GM19025 (cell line): Measurements from ENCODE around the gene AGK.
A peak's percentile ranks its signal among the peaks of the same experiment; 100 is the strongest.

Experiments used
- ATAC-seq: cut with Tn5 transposase; IDR thresholded peaks from one replicate; pipeline ENCODE4 v1.9.1; 2021; ENCODE audit warnings: mild to moderate bottlenecking, low read depth, moderate library complexity; ENCODE audit not compliant: unreplicated experiment

AGK gene

DNA sequence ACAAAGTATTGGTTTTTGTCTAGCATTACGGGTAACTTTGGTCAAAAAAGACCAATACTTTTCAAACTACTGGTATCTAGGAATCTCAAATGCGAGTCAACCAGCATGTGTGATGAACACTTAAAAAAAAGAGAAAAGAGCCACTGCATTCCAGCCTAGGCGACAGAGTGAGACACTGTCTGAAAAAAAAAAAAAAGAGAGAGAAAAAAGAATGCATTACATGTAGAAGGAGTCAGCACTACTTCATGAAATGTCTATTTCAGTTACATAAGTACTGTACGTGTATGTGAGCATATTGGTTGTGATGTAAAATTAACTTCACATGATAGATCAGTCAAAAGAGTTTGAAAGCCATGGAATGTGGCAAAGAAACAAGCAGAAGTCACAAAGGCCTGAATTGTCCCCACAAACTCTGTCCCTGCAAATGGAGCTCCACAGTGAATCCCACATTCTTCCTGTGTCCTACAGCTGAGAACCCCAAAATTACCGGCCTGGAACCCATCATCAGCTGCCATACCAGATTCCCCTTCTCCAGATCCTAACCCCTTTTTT lies 149.2 kb downstream of the AGK start:
- ATAC-seq = no peak

DNA sequence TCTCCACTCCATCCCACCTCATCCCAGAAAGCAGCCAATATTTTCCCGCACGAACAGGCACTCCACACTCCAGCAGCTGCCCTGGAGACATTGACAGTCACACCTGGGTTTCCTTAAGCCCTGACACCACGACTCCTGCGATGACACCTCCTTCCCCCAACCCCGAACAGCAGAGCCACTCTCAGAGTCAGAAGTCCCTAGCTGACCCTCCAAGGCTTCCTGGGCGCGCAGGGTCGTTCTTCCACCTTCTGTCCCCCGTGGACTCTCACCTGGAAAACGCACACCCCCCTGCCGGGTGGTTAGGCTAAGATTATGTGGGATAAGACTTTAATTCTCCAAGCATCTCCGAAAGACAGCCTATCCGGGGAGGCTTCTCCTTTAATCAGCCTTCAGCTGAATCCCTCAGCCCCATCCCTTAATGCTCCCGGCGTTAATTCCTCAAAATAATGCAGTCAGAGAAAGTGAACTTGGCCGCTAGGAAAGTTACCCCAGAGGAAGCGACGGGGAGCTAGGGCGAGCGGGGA lies 149.7 kb downstream of the AGK start:
- no peak for ATAC-seq

DNA sequence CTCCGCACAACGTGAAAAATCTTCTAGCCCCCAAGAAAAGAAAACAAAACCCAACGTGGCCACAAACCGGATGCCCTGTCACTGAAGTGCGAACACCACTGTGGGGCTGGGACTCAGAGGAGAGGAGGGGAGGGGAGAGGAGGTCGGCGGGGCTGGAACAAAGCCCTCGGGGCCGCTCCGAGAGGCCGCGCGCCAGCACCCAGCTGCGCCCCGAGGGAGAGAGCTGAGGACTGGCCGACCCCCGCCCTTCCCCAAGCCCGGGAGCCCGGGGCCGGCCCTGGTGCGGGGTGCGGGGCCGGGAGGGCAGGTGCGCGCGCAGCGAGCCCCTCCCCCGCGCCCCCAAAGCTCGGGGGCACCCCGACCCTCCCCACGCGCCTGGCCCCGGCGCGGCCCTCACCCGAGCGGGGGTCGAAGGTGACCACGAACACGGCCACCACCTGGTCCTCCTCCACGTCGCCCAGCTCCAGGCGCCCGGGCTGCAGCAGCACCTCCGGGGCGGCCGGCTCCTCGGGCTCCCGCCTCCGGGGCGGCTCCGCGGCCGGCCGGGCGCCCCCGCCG lies 150.4 kb downstream of the AGK start:
- ATAC-seq = peak; percentile 81

DNA sequence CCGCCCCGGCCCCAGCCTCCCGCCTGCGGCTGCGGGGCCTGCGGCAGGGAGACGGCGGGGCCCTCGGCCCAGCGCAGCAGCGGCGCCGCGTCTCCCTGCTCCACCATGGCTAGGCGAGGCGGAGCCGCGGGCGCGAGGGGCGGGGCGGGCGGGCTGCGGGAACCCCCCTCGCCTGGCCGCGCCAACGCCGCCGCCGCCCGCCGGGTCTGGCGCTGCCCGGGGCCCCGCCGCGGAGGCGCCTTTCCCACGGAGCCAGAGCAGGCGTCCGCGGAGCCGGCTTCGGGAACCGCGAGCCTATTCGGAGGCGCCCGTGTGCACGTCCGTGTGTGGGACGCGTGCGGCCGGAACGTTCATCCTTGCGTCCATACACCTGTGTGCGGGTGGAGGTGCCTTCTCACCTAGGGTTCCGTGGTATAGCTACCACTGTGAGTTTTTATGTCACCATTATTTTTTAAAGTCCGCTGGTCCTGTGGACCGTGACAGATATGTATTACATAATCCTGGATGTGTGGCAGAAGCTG lies 150.9 kb downstream of the AGK start, which contains the start of gene DENND11:
Gene DENND11 (minus strand): TSS at position 120 of the 521 bp plus-strand sequence. CDS start 13 bp downstream, at position 107.
- peak; percentile 77 for ATAC-seq

DNA sequence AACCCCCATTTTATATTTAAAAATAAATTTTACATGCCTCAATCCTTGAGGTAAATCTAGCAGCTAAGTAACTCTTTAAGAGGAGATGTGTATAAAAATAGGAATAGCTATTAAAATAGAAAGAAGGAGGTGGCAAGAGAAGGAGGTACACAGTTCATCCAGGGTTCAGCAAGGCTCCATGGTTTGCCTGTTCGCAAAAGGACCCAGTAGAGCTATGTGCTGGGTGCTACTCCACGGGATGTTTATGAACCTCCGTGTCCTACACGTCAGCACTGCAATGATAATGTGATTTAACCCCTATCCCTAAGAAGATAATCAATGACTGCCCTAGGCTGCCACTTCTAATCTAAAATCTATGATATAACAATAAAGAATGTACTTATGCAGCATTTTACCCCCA lies 151.7 kb downstream of the AGK start:
- ATAC-seq = no peak

GRCh38 chr7:141704112-141704511 lies 152.9 kb downstream of the AGK start:
- no peak for ATAC-seq

DNA sequence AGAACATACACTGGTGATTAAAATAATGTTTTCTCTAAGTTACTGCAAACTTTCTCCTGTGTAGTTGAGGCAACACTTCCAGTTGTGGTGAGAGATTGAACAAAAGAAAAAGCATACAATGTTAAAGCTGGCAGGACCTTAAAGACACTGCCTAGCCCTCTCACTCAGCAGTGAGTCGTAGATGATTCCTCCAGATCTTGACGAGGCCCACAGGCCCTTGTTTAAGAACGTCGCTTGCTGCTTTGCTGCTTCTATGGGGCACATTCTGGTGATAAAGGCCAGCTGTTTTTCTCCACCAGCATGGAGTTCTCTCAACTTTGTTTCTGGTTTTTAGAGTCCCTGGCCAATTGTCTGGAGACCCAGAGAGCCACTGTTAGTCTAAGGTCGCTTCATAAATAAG lies 153.5 kb downstream of the AGK start:
- ATAC-seq = no peak
